Epithelial cell of esophagus (primary cell): Measurements from ENCODE around the gene SUSD3.

Source experiments
- DNase-seq: peaks from one replicate; pipeline ENCODE4 v3.0.0; 2010; ENCODE audit warnings: low read depth
- H3K4me3 ChIP-seq: 2 replicates; pipeline ENCODE4 v1.5.1; 2011; ENCODE audit warnings: mild to moderate bottlenecking, low read length, control low read depth
- CTCF ChIP-seq: IDR thresholded peaks from 2 replicates; pipeline ENCODE4 v1.5.1; 2011; ENCODE audit warnings: low read depth, mild to moderate bottlenecking, low read length, control low read depth, inconsistent platforms; ENCODE audit not compliant: insufficient read depth; ENCODE audit errors: missing control alignments

The SUSD3 gene

GRCh38 chr9:93087971-93088655 lies 29.6 kb downstream of the SUSD3 start:
- DNase-seq, result no peak
- no peak overlapping the region for H3K4me3 ChIP-seq
- TF ChIP-seq CTCF, result no peak

- no peak overlapping the region for H3K4me3 ChIP-seq
- no peak for TF ChIP-seq CTCF
- DNase-seq, result no peak
Observed at GRCh38 chr9:93088656-93089015, 30.1 kb downstream of the SUSD3 start.

- no peak for TF ChIP-seq CTCF
- no peak for DNase-seq
- no peak overlapping the region for H3K4me3 ChIP-seq
Observed at GRCh38 chr9:93089024-93089423, 30.5 kb downstream of the SUSD3 start.

GRCh38 chr9:93089481-93089991 lies 31.0 kb downstream of the SUSD3 start:
- no peak overlapping the region for H3K4me3 ChIP-seq
- no peak for TF ChIP-seq CTCF
- DNase-seq, result no peak

GRCh38 chr9:93090091-93090655 lies 31.7 kb downstream of the SUSD3 start:
- no peak for TF ChIP-seq CTCF
- no peak overlapping the region for H3K4me3 ChIP-seq
- no peak for DNase-seq

GRCh38 chr9:93091056-93091452 lies 32.6 kb downstream of the SUSD3 start:
- DNase-seq, result no peak
- no peak for TF ChIP-seq CTCF
- H3K4me3 ChIP-seq, result no peak overlapping the region
